Osteoblast (primary cell): ENCODE results near the gene ZNF280A. TPM values are rescaled to one million over a fixed set of nuclear protein-coding genes. Genes with fewer than 3 reads are reported as not detected.

Experiments used
- DNase-seq: peaks from one replicate; pipeline ENCODE4 v3.0.0; 2011; ENCODE audit warnings: low spot score, mixed read lengths; ENCODE audit not compliant: insufficient read length; ENCODE audit errors: missing footprints
- H2AFZ ChIP-seq: 2 replicates; pipeline ENCODE4 v1.6.0; 2011; ENCODE audit warnings: mild to moderate bottlenecking, low read length
- H3K27ac ChIP-seq: 2 replicates; pipeline ENCODE4 v1.5.1; 2011; ENCODE audit warnings: mild to moderate bottlenecking, low read depth, low read length, moderate library complexity
- H3K27me3 ChIP-seq: 2 replicates; pipeline ENCODE4 v1.6.0; 2012; ENCODE audit warnings: mild to moderate bottlenecking, control low read depth, inconsistent platforms, low read length, moderate library complexity; ENCODE audit not compliant: insufficient read depth
- H3K36me3 ChIP-seq: 2 replicates; pipeline ENCODE4 v1.5.1; 2011; ENCODE audit warnings: mild to moderate bottlenecking, low read length, control low read depth, moderate library complexity; ENCODE audit not compliant: insufficient read depth
- H3K4me1 ChIP-seq: 2 replicates; pipeline ENCODE4 v1.5.1; 2011; ENCODE audit warnings: mild to moderate bottlenecking, low read length, control low read depth, moderate library complexity; ENCODE audit not compliant: insufficient read depth
- H3K4me2 ChIP-seq: 2 replicates; pipeline ENCODE4 v1.6.0; 2011; ENCODE audit warnings: mild to moderate bottlenecking, low read length; ENCODE audit not compliant: insufficient read depth
- H3K4me3 ChIP-seq: fragments of 200-600 bp; sonication (generic); 3 replicates; pipeline ENCODE4 v1.5.1; 2012; ENCODE audit warnings: mild to moderate bottlenecking, low read length, inconsistent platforms; ENCODE audit not compliant: insufficient read depth
- H3K79me2 ChIP-seq: 2 replicates; pipeline ENCODE4 v1.6.0; 2012; ENCODE audit warnings: mild to moderate bottlenecking, low read length, control low read depth, inconsistent platforms; ENCODE audit not compliant: insufficient read depth
- H3K9me3 ChIP-seq: 2 replicates; pipeline ENCODE4 v1.5.1; 2011; ENCODE audit warnings: low read depth, low read length, control low read depth
- H4K20me1 ChIP-seq: 2 replicates; pipeline ENCODE4 v1.6.0; 2012; ENCODE audit warnings: mild to moderate bottlenecking, low read length, control low read depth; ENCODE audit not compliant: insufficient read depth
- CTCF ChIP-seq: IDR thresholded peaks from 2 replicates; pipeline ENCODE4 v1.5.1; 2011; ENCODE audit warnings: mild to moderate bottlenecking, low read depth, low read length, moderate library complexity; ENCODE audit errors: extremely low read depth
- total RNA-seq: library from RNA; depleted of rRNA; stranded (reverse); fragments of >200 nt; gene quantifications from 2 replicates; pipeline ENCODE4 v1.2.3, GENCODE V29; 2012

The ZNF280A gene, protein sequence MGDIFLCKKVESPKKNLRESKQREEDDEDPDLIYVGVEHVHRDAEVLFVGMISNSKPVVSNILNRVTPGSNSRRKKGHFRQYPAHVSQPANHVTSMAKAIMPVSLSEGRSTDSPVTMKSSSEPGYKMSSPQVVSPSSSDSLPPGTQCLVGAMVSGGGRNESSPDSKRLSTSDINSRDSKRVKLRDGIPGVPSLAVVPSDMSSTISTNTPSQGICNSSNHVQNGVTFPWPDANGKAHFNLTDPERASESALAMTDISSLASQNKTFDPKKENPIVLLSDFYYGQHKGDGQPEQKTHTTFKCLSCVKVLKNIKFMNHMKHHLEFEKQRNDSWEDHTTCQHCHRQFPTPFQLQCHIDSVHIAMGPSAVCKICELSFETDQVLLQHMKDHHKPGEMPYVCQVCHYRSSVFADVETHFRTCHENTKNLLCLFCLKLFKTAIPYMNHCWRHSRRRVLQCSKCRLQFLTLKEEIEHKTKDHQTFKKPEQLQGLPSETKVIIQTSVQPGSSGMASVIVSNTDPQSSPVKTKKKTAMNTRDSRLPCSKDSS
- total RNA-seq = not detected in 2 replicates

DNA sequence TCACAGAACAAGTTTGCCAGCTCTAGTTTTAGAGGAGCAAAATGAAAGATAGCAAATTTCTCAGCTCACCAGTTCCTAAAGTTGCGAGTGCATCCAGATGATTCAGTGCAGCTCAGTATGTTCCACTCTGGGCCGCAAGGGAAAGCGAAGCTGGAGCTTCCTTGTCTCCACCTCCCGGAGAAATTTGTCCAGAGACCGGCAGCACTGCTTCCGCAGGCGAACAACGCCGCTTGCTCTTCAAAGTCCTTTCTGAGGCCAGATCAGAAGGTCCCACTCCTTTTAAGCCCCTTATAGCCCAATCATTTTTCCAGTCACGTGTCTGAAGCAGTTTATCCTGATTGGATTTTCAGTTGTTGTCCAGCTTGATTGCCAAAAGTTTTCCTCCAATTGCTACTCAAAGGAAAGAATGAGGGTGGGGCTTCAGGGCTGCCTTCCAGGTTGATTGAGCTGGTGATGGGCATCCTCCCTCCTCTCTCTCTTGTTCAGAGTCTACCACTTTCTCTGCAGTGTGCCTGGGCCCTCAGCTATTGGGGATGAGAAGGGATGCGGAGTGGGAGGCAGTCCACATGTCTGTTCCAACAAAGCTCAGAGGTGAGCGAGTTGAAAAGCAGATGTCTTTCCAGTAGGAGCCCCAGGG lies at the start of gene ZNF280A:
ZNF280A (minus strand) TSS at position 251 of the 637 bp plus-strand sequence. CDS start 4,640 bp downstream, outside the sequence.
- peak within 1 kb of the TSS; percentile 15 for H3K4me3 ChIP-seq
- peak; percentile 54 for DNase-seq

GRCh38 chr22:22569218-22569617 lies 49.1 kb upstream of the ZNF280A start:
- Histone ChIP-seq H3K27me3 (peaks cover 24% of the 10 kb centered on the region), H3K4me1 (no peaks in the 10 kb centered on the region), H3K4me2 (no peak overlapping the region), H3K79me2 (no peaks in the 10 kb centered on the region), H3K9me3 (no peaks in the 10 kb centered on the region), H3K27ac (no peak overlapping the region), H2AFZ (no peak overlapping the region), H4K20me1 (no peaks in the 10 kb centered on the region), H3K36me3 (no peaks in the 10 kb centered on the region), H3K4me3 (no peak overlapping the region)
- TF ChIP-seq CTCF = no peak
- no peak for DNase-seq

More for the DNA sequence above, at the start of gene ZNF280A:
- Histone ChIP-seq H3K27ac (no peak within 1 kb of the TSS), H3K4me1 (no peaks in the 10 kb centered on the region), H3K27me3 (peaks cover 11% of the 10 kb centered on the region), H3K36me3 (no peaks in the 10 kb centered on the region), H3K79me2 (no peaks in the 10 kb centered on the region), H4K20me1 (no peaks in the 10 kb centered on the region), H3K4me2 (peak within 1 kb of the TSS; percentile 41), H3K9me3 (no peaks in the 10 kb centered on the region), H2AFZ (peak within 1 kb of the TSS; percentile 9)
- TF ChIP-seq CTCF = peak; percentile 9

GRCh38 chr22:22565981-22566380 lies 45.9 kb upstream of the ZNF280A start:
- Histone ChIP-seq H3K36me3 (no peaks in the 10 kb centered on the region), H3K79me2 (no peaks in the 10 kb centered on the region), H3K9me3 (no peaks in the 10 kb centered on the region), H3K27ac (no peak overlapping the region), H4K20me1 (no peaks in the 10 kb centered on the region), H2AFZ (no peak overlapping the region), H3K4me2 (no peak overlapping the region), H3K4me3 (no peak overlapping the region), H3K27me3 (peaks cover 11% of the 10 kb centered on the region), H3K4me1 (no peaks in the 10 kb centered on the region)
- no peak for TF ChIP-seq CTCF
- DNase-seq = no peak

- TF ChIP-seq CTCF = peak; percentile 65
Measured at GRCh38 chr22:22558972-22559603, 39.0 kb upstream of the ZNF280A start, which contains the start of gene PRAME. TSS of gene PRAME (minus strand) at chr22:22559265. CDS start at chr22:22556832, 2,433 bp downstream.

More at GRCh38 chr22:22558972-22559603, 39.0 kb upstream of the ZNF280A start, which contains the start of gene PRAME:
- H3K36me3 ChIP-seq = no peaks in the 10 kb centered on the region
- H2AFZ ChIP-seq = no peak within 1 kb of the TSS
- DNase-seq = peak; percentile 95
- H3K4me3 ChIP-seq = no peak within 1 kb of the TSS
- H3K27me3 ChIP-seq = no peaks in the 10 kb centered on the region
- no peaks in the 10 kb centered on the region for H3K4me1 ChIP-seq
- H4K20me1 ChIP-seq = no peaks in the 10 kb centered on the region
- no peak within 1 kb of the TSS for H3K27ac ChIP-seq
- no peak within 1 kb of the TSS for H3K4me2 ChIP-seq
- no peaks in the 10 kb centered on the region for H3K79me2 ChIP-seq
- no peaks in the 10 kb centered on the region for H3K9me3 ChIP-seq
